Measurements from ENCODE around the gene MOB3B.

Gene MOB3B

DNA sequence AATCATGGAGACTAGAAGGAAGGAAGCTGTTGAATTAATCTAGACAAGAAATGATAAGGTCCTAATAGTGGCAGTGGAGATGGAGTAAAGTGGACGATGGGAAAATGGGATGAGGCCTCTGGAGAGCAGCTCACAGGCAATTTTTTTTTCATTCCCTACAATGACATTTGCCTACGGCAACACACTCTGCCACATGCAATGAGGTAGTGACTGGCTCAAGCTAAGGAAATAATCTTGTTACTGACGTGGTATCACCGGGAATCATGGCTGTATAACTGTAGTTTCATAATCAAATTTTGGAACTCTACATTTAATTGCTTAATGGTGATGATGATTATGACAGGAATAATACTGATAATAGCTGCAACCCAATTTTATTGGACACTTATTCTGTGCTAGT lies 12.1 kb upstream of the MOB3B start:
- H3K4me3 ChIP-seq (ENCODE audit: low read depth, low read length): no peak overlapping the region
- TF ChIP-seq CTCF (IDR thresholded peaks at IDR 0.05; ENCODE audit: low read depth, low read length, missing control alignments): no peak

GRCh38 chr9:27540502-27540901 lies 10.9 kb upstream of the MOB3B start:
- no peak for TF ChIP-seq CTCF (IDR thresholded peaks at IDR 0.05; ENCODE audit: low read depth, low read length, missing control alignments)
- H3K4me3 ChIP-seq (ENCODE audit: low read depth, low read length): no peak overlapping the region
- DNase-seq (ENCODE audit: low read depth): no peak

More for the DNA sequence above, 12.1 kb upstream of the MOB3B start:
- no peak for DNase-seq (ENCODE audit: low read depth)

DNA sequence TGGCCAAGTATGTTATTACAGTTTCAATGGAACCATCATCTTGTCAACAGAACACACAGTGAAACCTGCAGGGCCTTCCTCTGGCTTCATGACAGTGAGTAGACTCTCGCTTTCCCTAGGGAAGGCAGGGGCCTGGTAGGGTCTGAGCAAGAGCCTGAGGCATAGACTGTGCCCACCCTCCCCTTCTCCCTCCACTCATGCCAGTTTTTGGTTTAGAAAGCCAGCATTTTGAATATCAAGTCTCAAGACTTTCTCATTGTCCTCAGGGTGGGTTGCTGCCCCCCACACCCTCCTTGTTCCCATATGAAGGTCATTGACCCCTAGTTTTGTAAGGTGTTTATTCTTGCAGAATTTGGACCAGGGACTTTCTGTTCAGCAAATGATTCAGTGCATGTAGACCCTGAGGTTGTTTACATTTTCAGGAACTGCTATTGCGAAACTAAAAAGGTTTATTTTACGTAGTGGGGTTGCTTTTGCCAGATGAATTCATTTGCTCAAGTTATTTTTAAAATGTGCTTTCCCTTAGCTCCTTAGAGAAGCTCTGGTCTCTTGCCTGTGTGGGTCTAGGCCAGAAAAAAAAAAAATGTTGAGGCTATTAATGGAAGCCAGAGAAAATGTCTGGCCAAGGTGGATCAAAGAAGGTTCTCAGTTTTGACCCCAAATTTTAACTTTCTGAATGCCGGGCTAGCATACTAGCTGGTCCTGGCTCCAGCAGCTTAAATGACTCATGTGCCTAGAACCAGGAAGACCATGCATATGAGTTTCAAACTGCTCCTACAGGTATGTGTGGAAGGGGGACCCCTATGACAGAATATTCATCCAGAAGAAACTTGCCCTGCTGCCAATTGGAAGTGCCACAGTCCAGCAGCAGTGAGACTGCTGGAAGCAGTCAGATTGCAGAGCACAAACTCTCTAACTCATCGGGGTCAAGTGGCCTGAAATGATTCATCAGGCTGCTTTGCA lies 10.1 kb upstream of the MOB3B start:
- H3K4me3 ChIP-seq (ENCODE audit: low read depth, low read length): no peak overlapping the region
- no peak for DNase-seq (ENCODE audit: low read depth)
- TF ChIP-seq CTCF (IDR thresholded peaks at IDR 0.05; ENCODE audit: low read depth, low read length, missing control alignments): no peak

DNA sequence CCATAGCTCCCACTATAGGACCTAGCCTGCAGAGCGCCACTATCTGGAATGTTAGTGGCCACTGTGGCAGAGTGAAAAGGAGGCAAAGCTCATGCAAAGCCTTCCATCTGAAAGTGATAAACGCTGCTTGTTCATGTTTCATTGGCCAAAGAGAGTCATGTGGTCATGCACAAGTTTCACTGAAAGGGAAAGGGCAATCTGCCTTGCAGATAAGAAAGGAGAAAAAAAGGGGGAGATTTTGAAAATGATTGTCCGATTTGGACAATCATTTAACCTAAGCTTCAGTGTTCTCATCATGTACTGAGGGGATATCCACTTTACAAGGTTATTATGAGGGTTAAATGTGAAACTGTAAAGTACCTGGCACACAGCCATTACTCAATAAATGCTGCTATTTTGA lies 9.0 kb upstream of the MOB3B start:
- no peak for DNase-seq (ENCODE audit: low read depth)
- H3K4me3 ChIP-seq (ENCODE audit: low read depth, low read length): no peak overlapping the region
- TF ChIP-seq CTCF (IDR thresholded peaks at IDR 0.05; ENCODE audit: low read depth, low read length, missing control alignments): no peak

GRCh38 chr9:27537756-27538155 lies 8.1 kb upstream of the MOB3B start:
- H3K4me3 ChIP-seq (ENCODE audit: low read depth, low read length): no peak overlapping the region
- TF ChIP-seq CTCF (IDR thresholded peaks at IDR 0.05; ENCODE audit: low read depth, low read length, missing control alignments): no peak
- no peak for DNase-seq (ENCODE audit: low read depth)

- no peak for DNase-seq (ENCODE audit: low read depth)
- no peak overlapping the region for H3K4me3 ChIP-seq (ENCODE audit: low read depth, low read length)
- TF ChIP-seq CTCF (IDR thresholded peaks at IDR 0.05; ENCODE audit: low read depth, low read length, missing control alignments): no peak
Observed at GRCh38 chr9:27537027-27537435, 7.4 kb upstream of the MOB3B start.

DNA sequence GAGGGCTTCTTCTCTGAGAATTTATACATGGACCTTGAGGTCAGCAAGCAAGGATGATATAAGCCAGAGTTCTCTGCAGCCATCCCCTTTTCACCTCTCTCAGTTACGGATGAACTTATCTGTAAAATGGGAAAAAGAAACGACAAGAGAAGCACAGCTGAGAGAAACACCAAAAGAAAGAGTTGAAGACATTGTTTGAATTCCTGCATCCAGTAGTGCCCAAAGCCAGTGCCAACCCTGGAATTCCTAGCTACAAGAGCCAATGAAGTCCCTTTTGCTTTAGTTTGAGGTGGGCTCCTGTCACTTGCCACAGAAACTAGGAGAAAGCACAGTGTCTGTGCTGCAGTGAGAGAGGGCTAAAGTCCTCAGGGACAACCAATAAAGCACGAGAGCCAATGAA lies 6.6 kb upstream of the MOB3B start:
- TF ChIP-seq CTCF (IDR thresholded peaks at IDR 0.05; ENCODE audit: low read depth, low read length, missing control alignments): no peak
- no peak for DNase-seq (ENCODE audit: low read depth)
- no peak overlapping the region for H3K4me3 ChIP-seq (ENCODE audit: low read depth, low read length)
